ENCODE measurements around the gene BACE1.

DNA sequence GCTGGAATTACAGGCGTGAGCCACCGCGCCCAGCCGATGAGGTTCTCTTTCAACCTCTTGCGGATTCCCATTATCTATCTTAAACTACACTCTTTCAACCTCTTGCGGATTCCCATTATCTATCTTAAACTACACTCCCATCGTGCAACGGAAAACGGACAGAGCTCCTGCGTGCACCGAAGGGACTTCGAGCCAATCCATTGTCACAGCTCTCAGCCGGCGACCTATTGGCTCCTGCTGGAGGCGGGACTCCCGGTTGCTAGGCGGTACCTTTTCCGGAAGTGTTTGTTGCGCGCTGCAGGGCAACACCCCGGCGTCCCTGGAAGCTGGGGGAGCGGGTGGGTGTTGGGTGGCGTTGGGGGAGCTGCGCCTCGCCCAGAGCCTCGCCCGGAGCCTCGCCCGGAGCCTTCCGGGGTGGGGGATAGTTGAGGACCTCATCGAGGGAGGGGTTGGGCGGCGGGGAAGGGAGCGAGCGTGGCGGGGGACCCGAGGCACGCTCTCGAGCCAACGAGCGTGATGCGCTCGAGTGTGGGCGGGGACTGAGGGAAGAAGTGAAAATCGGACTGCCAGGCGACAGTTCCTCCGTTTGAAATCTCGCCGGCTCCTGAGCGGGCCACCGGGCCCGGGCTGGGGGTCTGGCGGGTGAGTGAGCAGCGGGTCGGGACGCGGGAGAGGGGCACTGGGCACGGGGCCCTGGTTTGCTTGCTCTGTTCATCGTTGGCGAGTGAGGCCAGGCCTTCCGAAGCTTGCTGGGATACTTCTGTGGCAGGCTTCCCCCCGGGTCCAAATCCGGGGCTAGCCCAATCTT is 11.7 kb upstream of the BACE1 start, which contains the start of gene CEP164:
- TF ChIP-seq, protein P1, sequence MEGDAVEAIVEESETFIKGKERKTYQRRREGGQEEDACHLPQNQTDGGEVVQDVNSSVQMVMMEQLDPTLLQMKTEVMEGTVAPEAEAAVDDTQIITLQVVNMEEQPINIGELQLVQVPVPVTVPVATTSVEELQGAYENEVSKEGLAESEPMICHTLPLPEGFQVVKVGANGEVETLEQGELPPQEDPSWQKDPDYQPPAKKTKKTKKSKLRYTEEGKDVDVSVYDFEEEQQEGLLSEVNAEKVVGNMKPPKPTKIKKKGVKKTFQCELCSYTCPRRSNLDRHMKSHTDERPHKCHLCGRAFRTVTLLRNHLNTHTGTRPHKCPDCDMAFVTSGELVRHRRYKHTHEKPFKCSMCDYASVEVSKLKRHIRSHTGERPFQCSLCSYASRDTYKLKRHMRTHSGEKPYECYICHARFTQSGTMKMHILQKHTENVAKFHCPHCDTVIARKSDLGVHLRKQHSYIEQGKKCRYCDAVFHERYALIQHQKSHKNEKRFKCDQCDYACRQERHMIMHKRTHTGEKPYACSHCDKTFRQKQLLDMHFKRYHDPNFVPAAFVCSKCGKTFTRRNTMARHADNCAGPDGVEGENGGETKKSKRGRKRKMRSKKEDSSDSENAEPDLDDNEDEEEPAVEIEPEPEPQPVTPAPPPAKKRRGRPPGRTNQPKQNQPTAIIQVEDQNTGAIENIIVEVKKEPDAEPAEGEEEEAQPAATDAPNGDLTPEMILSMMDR (IDR thresholded peaks at IDR 0.05) = no peak
- TF ChIP-seq EP300 (IDR thresholded peaks at IDR 0.05) = no peak

Data from sigmoid colon (tissue), 4 donors.